ENCODE measurements around the gene GNB1L. TPM values are rescaled to one million over a fixed set of nuclear protein-coding genes. Genes with fewer than 3 reads are reported as not detected.

The GNB1L gene
- total RNA-seq, 1 donor from 2014 or later: 13.8 TPM

DNA sequence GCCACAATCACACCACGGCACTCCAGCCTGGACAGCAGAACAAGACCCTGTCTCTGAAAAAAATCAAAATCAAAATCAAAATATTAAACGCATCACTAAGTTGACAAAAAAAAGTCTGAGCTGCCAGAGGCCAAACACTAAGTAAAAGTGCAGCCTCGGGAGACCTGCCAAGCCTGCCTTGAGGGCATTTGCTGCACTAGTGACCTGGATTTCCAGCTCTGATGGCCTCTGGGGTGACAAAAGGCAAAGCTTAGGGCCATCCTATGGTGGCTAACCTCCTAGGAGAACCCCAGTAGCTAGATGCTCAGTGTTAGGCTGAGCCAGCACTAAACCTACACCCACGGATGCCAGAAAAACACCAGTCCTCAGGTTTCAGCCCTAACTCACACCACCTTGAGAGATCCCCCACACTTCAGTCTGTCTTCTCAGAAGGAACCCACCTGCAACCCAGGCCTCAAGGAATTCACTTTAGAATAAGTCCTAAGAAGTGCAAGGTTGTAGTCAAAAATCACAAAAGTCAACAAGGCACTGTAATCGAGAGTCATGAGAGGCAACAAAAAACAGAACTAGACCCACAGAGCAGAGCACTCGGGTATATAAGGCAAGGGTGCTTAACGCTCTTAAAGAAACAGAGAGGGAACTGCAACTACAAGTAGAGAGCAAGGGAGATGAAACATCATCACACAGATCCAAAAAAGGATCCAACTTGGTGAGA, 28.6 kb downstream of the GNB1L start:
- TF ChIP-seq, protein P1, sequence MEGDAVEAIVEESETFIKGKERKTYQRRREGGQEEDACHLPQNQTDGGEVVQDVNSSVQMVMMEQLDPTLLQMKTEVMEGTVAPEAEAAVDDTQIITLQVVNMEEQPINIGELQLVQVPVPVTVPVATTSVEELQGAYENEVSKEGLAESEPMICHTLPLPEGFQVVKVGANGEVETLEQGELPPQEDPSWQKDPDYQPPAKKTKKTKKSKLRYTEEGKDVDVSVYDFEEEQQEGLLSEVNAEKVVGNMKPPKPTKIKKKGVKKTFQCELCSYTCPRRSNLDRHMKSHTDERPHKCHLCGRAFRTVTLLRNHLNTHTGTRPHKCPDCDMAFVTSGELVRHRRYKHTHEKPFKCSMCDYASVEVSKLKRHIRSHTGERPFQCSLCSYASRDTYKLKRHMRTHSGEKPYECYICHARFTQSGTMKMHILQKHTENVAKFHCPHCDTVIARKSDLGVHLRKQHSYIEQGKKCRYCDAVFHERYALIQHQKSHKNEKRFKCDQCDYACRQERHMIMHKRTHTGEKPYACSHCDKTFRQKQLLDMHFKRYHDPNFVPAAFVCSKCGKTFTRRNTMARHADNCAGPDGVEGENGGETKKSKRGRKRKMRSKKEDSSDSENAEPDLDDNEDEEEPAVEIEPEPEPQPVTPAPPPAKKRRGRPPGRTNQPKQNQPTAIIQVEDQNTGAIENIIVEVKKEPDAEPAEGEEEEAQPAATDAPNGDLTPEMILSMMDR (conservative IDR thresholded peaks at IDR 0.05): no peak
- Mint-ChIP-seq H3K27me3 (ENCODE audit: low read depth) (no peaks in the 10 kb centered on the region), H3K9me3 (no peaks in the 10 kb centered on the region), H3K4me3 (no peak overlapping the region), H3K27ac (ENCODE audit: unreplicated experiment) (no peak overlapping the region), H3K4me1 (peaks cover 4% of the 10 kb centered on the region), H3K36me3 (ENCODE audit: low read depth) (no peaks in the 10 kb centered on the region)
- DNase-seq (ENCODE audit: low read depth, low spot score): no peak

DNA sequence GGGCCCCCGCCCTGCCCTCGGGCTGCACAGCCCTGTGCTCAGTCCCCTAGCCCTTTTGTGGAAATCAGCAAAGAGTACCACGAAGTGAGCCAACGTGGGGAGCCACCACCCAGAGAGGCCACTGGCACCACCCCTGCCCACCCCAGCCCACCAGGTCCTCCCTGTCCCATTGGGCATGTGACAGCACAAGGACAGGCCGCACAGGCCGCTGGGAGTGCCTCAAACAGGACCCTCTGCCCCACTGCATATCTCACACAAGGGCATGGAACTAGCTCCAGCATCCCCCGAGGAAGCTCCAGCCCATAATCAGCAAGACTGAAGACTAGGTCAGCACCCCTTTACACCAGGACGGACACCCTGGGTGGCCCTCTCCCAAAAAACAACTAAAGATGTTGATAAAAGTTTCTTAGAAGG, 29.7 kb downstream of the GNB1L start:
- Mint-ChIP-seq H3K27ac (ENCODE audit: unreplicated experiment) (no peak overlapping the region), H3K4me3 (no peak overlapping the region), H3K36me3 (ENCODE audit: low read depth) (no peaks in the 10 kb centered on the region), H3K9me3 (no peaks in the 10 kb centered on the region), H3K4me1 (peaks cover 4% of the 10 kb centered on the region), H3K27me3 (ENCODE audit: low read depth) (no peaks in the 10 kb centered on the region)
- no peak for DNase-seq (ENCODE audit: low read depth, low spot score)
- TF ChIP-seq, protein P1 (conservative IDR thresholded peaks at IDR 0.05): no peak

DNA sequence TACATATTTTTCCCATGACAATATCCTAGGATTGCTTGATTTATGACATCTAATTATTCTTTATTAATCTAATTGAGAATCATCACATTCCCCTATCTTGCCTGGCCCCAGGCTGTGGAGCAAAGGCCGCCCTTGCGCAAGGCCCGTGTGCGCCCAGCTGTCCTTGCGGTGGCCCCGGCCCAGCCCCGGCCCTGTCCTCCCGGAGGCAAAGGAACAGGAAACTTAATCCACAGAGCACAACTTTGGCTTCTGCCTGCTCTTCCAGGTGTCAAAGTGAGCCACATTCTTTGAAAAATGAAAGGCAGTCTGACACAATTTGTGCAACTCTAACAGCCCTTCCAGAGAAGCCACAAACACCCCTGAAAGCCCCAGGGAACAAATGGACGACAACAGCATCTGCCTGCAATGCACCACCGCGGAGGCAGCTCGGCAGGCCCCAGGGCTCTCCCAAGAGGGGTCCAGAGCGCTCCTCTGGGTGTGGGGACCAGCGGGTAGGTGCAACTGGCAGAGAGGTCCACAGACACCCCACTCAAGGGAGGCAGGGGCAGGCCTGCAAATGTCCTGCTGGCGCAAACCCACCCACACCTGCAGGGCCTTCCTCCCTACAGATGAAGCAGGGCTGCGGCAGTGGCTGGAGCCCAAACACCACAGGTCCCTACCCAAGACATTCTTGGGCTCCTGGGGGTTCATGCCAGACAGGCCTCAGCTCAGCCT, 30.3 kb downstream of the GNB1L start:
- no peaks in the 10 kb centered on the region for H3K36me3 Mint-ChIP-seq (ENCODE audit: low read depth)
- peaks cover 4% of the 10 kb centered on the region for H3K4me1 Mint-ChIP-seq
- no peaks in the 10 kb centered on the region for H3K9me3 Mint-ChIP-seq
- TF ChIP-seq, protein P1 (conservative IDR thresholded peaks at IDR 0.05): no peak
- no peak overlapping the region for H3K4me3 Mint-ChIP-seq
- no peak overlapping the region for H3K27ac Mint-ChIP-seq (ENCODE audit: unreplicated experiment)
- no peaks in the 10 kb centered on the region for H3K27me3 Mint-ChIP-seq (ENCODE audit: low read depth)
- DNase-seq (ENCODE audit: low read depth, low spot score): no peak

- no peak overlapping the region for H3K27ac Mint-ChIP-seq (ENCODE audit: unreplicated experiment)
- no peaks in the 10 kb centered on the region for H3K9me3 Mint-ChIP-seq
- no peaks in the 10 kb centered on the region for H3K27me3 Mint-ChIP-seq (ENCODE audit: low read depth)
- H3K4me1 Mint-ChIP-seq: peaks cover 4% of the 10 kb centered on the region
- no peaks in the 10 kb centered on the region for H3K36me3 Mint-ChIP-seq (ENCODE audit: low read depth)
- TF ChIP-seq, protein P1 (conservative IDR thresholded peaks at IDR 0.05): no peak
- no peak overlapping the region for H3K4me3 Mint-ChIP-seq
- DNase-seq (ENCODE audit: low read depth, low spot score): no peak
Measured at GRCh38 chr22:19823902-19824211, 30.8 kb downstream of the GNB1L start.

DNA sequence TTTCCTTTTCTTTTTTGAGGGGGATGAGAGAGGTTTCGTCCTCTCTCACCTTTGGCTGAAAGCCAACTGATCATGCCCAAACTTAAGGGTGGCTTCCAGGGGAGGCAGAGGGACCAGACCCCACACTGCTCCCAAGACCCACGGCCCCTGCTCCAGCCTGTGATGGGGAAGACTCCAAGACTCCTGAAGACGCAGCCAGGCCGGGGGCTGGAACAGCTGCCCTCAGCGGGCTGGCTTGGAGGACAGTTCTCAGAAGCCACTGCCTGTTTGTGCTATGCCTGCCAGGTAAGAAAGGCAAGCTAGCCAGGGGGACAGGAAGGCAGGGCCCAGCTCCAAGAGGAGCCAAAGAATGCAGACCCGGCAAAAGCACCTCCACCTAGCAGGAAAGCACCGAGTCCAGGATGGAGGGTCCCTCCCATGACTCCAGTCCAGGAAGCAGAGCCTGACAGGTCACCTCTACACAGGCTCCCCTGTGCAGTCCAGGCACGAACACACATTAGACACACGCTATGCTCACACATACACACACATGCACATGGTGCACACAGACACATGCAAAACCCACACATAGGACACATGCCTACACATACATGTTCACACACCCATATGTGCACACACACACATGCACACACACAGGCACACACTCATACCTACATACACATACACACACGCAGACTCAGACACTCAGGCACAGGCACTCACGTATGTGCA, 31.3 kb downstream of the GNB1L start:
- no peak overlapping the region for H3K27ac Mint-ChIP-seq (ENCODE audit: unreplicated experiment)
- DNase-seq (ENCODE audit: low read depth, low spot score): no peak
- no peaks in the 10 kb centered on the region for H3K27me3 Mint-ChIP-seq (ENCODE audit: low read depth)
- H3K9me3 Mint-ChIP-seq: no peaks in the 10 kb centered on the region
- TF ChIP-seq, protein P1 (conservative IDR thresholded peaks at IDR 0.05): no peak
- peaks cover 4% of the 10 kb centered on the region for H3K4me1 Mint-ChIP-seq
- no peaks in the 10 kb centered on the region for H3K36me3 Mint-ChIP-seq (ENCODE audit: low read depth)
- no peak overlapping the region for H3K4me3 Mint-ChIP-seq

All from neural crest cell (in vitro differentiated cells).